Epithelial cell of esophagus (primary cell): ENCODE results near the gene SDHAF2.
A peak's percentile ranks its signal among the peaks of the same experiment; 100 is the strongest.
"Not testable (repeated sequence)": the region's sequence is repeated elsewhere in the genome, so short reads cannot be mapped to it uniquely, and the experiment has no call there.

Experiments
- DNase-seq: peaks from one replicate; pipeline ENCODE4 v3.0.0; 2010; ENCODE audit warnings: low read depth
- H3K4me3 ChIP-seq: 2 replicates; pipeline ENCODE4 v1.5.1; 2011; ENCODE audit warnings: mild to moderate bottlenecking, low read length, control low read depth
- TF ChIP-seq, protein P1 (sequence below): IDR thresholded peaks from 2 replicates; pipeline ENCODE4 v1.5.1; 2011; ENCODE audit warnings: low read depth, mild to moderate bottlenecking, low read length, control low read depth, inconsistent platforms; ENCODE audit not compliant: insufficient read depth; ENCODE audit errors: missing control alignments

SDHAF2 gene

DNA sequence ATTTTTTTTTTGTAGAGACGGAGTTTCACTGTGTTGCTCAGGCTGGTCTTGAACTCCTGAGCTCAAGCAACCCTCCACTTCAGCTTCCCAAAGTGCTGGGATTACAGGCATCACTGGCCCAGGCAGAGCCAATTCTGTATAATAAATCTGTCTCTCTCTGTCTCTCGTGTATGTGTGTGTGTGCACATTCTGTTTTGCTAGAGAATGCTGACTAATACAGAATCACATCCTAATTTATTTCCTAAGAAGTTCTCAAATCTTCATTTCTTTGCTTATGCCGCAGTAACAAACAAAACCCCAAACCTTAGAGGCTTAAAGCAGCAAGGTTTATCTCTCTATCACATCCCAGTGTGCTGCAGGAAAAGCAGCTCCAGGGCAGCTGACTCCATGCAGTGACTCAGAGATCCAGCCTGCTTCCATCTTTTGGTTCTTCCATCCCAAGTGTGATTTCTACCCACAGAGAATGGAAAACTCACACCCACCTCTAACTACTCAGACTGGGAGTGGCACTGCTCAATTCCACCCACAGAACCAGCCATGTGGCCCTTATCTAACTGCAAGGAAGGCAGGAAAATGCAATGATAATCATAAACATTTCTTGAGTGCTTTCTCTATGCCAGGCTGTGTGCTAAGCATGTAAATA is 43.6 kb downstream of the SDHAF2 start:
- no peak overlapping the region for H3K4me3 ChIP-seq
- DNase-seq, result peak; percentile 65

DNA sequence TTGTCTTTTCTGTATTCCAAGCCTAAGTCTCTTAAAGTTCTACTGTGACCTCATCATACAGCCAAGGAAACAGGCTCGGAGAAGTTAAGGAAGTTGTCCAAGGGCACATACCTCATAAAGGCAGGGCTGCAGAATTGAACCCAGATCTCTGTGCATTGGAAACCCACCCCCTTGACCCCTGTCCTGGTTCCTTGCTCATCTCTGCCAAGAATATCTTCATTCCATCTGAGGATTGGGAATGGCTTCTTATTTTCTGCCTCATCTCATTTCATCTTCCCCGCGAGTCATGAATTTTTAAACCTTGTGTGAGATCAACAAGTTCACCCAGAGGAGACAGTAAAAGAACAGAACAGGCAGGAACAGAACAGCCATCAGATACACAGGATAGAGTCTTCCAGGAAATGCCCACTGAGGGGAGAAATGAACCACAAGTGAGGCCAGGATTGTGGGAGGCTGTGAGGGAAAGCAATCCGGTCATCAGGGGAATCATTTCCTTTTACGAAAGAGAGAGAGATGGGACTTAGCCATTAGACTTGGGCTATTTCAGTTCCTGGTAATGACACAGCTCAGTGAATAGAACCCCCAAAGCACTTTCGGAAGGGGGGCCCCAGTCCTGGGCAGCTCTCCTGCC is 44.2 kb downstream of the SDHAF2 start:
- no peak overlapping the region for H3K4me3 ChIP-seq
- DNase-seq, result no peak
- TF ChIP-seq, protein P1, sequence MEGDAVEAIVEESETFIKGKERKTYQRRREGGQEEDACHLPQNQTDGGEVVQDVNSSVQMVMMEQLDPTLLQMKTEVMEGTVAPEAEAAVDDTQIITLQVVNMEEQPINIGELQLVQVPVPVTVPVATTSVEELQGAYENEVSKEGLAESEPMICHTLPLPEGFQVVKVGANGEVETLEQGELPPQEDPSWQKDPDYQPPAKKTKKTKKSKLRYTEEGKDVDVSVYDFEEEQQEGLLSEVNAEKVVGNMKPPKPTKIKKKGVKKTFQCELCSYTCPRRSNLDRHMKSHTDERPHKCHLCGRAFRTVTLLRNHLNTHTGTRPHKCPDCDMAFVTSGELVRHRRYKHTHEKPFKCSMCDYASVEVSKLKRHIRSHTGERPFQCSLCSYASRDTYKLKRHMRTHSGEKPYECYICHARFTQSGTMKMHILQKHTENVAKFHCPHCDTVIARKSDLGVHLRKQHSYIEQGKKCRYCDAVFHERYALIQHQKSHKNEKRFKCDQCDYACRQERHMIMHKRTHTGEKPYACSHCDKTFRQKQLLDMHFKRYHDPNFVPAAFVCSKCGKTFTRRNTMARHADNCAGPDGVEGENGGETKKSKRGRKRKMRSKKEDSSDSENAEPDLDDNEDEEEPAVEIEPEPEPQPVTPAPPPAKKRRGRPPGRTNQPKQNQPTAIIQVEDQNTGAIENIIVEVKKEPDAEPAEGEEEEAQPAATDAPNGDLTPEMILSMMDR, result no peak

More for the DNA sequence above, 43.6 kb downstream of the SDHAF2 start:
- TF ChIP-seq, protein P1, result no peak

DNA sequence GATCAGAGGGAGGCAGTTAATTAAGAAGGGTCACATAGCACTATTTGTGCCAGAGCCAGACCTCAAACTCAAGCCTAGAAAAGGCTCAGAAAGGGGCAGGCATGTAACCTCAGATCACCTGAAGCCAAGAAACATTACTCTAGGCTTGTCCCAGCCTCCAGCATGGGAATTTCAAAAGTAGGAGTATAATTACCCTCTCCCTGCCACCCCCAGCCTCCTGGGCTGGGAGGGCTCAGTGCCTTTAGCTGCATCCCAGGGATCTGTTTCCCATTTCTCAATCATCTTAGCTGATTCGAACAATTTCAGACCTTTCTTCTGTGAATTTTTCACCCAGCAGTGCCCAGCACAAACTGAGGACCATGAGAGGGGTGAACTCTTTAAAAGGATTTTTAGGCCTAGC is 45.5 kb downstream of the SDHAF2 start:
- TF ChIP-seq, protein P1, result no peak
- no peak overlapping the region for H3K4me3 ChIP-seq
- no peak for DNase-seq

DNA sequence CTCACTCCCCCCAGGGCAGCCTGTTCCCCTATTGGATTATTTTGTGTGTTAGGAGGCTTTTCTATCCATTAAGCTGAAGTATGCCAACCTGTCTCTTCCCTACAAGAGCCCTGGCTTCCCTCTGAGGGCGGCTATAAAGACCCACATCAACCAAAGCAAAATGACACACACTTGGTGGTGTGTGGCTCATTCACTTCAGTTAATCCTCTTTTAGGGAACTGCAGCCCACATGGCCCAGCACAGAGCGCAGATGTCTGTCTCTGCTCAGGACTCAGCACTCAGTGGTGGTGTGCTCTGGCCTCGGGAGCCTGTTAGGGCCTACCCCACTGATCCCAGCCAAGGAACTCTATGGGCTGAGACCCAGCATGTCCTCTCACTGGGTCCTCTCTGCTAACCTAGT is 46.4 kb downstream of the SDHAF2 start:
- DNase-seq, result no peak
- TF ChIP-seq, protein P1, result no peak
- H3K4me3 ChIP-seq, result no peak overlapping the region

DNA sequence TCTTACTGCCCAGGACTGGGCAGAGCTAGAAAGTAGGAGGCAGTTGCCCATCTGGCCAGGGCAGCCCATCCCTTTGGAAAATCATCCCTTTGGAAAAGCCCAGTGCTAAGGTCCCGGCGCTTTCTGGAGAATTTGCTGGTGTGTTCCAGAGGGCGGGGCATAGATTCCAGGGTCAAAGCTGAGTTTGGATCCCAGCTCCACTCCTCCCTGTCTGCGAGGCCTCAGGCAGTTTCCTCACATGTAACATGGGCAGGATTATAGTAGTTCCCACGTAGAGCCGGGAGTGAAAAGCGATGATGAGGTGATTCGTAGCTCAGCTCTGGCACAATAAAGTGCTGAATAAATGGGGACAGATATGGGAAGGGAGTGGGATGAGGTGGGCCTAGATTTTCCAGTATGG is 47.2 kb downstream of the SDHAF2 start:
- TF ChIP-seq, protein P1, result no peak
- H3K4me3 ChIP-seq, result no peak overlapping the region
- peak; percentile 19 for DNase-seq

DNA sequence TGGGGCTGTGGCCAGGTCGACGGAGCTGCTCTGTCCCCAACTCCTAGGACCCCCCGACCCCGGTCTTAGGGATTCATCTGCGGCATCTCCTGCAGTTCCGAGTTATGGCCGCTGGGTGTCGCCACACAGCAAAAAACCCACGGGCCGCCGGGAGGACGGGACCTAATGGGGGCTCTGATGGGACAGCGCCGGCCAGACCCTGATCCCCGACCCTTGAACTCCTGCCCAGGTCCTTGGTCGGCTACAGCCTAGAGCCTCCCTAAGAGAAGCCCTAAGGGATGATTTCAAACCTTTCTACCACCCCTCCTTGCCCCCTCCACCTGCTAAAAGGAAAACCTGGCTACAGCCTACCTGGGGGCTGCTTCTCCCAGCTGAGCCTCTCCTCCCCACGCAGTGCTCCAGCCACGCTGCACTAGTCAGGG is 47.8 kb downstream of the SDHAF2 start:
- peak; percentile 19 for DNase-seq
- H3K4me3 ChIP-seq, result no peak overlapping the region
- TF ChIP-seq, protein P1, result peak; percentile 83

DNA sequence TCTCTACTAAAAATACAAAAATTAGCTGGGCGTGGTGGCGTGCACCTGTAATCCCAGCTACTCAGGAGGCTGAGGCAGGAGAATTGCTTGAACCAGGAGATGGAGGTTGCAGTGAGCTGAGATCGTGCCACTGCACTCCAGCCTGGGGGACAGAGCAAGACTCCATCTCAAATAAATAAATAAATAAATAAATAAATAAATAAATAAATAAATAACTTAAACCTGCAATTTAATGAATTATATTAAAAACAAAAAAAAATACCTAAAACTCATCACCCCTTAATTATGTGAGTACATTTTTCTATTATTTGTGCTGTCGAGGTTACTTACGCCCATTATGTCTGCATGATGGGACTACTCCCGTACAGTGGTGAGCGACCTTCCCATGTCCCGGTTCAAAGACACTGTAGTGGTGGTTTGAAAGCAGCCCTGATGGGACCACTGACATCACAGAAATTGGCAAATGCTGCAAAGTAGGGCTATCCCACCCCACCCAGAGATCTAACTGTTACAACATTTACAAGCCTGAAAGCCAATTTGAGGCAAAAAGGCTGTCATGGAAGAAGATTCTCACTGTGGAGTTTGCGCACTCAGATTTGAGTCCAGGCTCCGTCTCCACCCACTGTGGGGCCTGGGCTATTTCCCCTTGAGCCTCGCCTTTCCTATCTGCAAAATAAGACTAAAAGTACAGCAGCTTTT is 49.6 kb downstream of the SDHAF2 start:
- DNase-seq, H3K4me3 ChIP-seq: not testable (repeated sequence)
